Measurements from ENCODE around the gene PRSS36.

PRSS36 gene

GRCh38 chr16:31135535-31136286 lies 14.2 kb downstream of the PRSS36 start, which contains the start of gene PRSS8:
PRSS8 (minus strand) TSS chr16:31135727; CDS start chr16:31135498, 229 bp downstream.
- TF ChIP-seq, protein P1, sequence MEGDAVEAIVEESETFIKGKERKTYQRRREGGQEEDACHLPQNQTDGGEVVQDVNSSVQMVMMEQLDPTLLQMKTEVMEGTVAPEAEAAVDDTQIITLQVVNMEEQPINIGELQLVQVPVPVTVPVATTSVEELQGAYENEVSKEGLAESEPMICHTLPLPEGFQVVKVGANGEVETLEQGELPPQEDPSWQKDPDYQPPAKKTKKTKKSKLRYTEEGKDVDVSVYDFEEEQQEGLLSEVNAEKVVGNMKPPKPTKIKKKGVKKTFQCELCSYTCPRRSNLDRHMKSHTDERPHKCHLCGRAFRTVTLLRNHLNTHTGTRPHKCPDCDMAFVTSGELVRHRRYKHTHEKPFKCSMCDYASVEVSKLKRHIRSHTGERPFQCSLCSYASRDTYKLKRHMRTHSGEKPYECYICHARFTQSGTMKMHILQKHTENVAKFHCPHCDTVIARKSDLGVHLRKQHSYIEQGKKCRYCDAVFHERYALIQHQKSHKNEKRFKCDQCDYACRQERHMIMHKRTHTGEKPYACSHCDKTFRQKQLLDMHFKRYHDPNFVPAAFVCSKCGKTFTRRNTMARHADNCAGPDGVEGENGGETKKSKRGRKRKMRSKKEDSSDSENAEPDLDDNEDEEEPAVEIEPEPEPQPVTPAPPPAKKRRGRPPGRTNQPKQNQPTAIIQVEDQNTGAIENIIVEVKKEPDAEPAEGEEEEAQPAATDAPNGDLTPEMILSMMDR (IDR thresholded peaks at IDR 0.05; ENCODE audit: control extremely low read depth, extremely low read depth, low read depth, missing control alignments) = no peak
- CTCF ChIA-PET = interaction anchor here (1.0 to 1.1 kb wide), 3 partner anchors 21 to 151 kb away, joined by 3 read pairs; partner anchors contain the start of gene HSD3B7
- no peak for DNase-seq (ENCODE audit: extremely low spot score)
- POLR2A ChIA-PET = interaction anchor here (1.7 kb wide), 1 partner anchor 45 kb away, joined by 6 read pairs; the partner anchor contains the start of gene FUS

DNA sequence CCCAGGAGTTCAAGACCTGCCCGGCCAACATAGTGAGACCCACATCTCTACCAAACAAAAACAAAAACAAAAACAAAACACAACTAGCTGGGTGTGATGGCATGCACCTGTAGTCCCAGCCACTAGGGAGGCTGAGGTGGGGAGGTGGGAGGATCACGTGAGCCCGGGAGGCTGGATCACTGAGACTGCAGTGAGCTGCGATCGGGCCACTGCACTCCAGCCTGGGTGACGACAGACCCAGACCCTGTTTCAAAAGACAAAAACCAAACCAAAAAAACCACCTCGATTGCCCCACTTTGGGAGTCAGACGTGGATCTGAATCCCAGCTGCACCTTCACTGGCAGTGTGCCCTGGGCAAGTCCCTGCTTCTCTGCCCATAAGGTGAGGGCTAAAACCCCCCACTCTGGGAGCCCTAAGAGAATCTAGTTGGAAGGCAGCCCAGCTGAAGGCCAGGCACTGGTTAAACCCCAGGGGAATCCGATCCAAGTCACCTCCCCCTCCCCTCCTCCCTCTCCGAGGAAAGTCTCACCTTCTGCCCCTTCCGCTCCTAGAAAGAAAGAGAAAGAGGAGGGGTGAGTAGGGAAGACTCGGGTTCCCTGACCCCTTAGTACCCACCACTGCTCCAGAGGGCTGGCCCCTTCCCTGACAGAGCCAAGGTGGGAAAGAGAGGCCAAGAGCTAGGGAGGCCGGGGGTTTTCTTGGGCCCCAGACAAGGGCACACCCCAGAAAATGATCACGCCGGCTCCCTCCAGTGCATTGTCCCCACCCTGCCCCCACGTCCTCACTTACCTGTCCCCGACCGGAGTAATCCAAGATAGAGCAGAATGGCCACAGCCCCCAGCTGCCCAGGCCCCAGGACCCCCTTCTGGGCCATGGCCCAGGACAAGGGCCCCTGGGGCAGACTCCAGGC lies 15.0 kb downstream of the PRSS36 start:
- no peak for DNase-seq (ENCODE audit: extremely low spot score)
- ChIA-PET CTCF (interaction anchor here (1.0 to 1.9 kb wide), 4 partner anchors 8 to 25 kb away, joined by 3 to 6 read pairs (median 4); no protein-coding TSS in a partner anchor), POLR2A (interaction anchor here (0.5 to 1.7 kb wide), 3 partner anchors 45 to 119 kb away, joined by 3 to 6 read pairs (median 4); partner anchors contain the start of gene FUS)
- TF ChIP-seq, protein P1 (IDR thresholded peaks at IDR 0.05; ENCODE audit: control extremely low read depth, extremely low read depth, low read depth, missing control alignments) = no peak

DNA sequence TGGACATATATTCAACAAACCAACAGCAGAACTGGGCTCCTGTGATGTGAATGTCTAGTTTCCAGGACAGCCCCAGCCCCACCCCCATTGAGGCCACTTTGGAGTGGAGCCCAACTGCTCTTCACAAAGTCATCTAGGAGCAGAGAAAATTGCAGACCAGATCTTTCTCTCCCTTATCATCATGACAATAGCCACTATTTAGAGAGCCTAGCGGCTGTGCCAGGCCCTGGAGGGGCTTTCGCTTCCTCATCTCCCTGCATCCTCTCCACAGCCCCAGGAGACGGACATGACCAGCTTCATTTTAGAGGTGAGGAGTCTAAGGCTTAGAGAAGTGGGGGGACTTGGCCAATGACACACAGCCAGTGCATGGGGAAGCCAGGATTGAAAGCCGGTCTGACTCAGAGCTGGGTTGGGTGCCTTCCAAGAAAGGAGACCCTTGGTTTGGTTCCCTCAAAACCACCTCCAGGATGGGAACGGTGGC lies 15.7 kb downstream of the PRSS36 start:
- TF ChIP-seq, protein P1 (IDR thresholded peaks at IDR 0.05; ENCODE audit: control extremely low read depth, extremely low read depth, low read depth, missing control alignments) = no peak
- POLR2A ChIA-PET = interaction anchor here (0.5 kb wide), 1 partner anchor 50 kb away, joined by 3 read pairs; no protein-coding TSS in a partner anchor
- DNase-seq (ENCODE audit: extremely low spot score) = no peak
- CTCF ChIA-PET = interaction anchor here (1.6 to 1.9 kb wide), 2 partner anchors 8 to 13 kb away, joined by 5 to 6 read pairs; no protein-coding TSS in a partner anchor

DNA sequence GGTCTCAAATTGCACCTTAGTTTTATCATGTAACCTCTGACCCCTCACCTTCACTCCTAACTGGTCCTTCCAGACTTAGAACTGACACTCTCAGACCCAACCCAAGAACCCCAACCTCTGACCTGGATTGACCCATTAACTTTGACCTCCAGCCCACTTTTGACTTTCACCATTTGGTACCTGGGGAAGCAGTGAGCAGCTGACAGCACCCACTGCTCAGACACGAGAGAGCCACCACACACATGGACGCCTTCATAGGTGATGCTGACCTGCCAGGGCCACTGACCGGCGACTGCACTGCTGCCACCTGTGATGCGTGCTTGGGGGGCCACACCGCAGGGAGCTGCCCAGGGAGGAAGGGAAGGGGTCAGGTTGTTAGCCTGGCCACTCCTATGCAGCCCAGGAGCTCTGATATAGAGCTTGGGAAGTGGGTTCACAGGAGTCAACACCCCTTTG lies 16.8 kb downstream of the PRSS36 start:
- ChIA-PET CTCF (interaction anchor here (1.0 to 1.9 kb wide), 2 partner anchors 9 to 14 kb away, joined by 3 to 6 read pairs; no protein-coding TSS in a partner anchor), POLR2A (interaction anchor here (1.6 kb wide), 1 partner anchor 16 kb away, joined by 5 read pairs; the partner anchor contains the start of gene KAT8)
- no peak for DNase-seq (ENCODE audit: extremely low spot score)
- TF ChIP-seq, protein P1 (IDR thresholded peaks at IDR 0.05; ENCODE audit: control extremely low read depth, extremely low read depth, low read depth, missing control alignments) = no peak

GRCh38 chr16:31132303-31132979 lies 17.4 kb downstream of the PRSS36 start:
- POLR2A ChIA-PET = interaction anchor here (0.8 to 1.6 kb wide), 2 partner anchors 11 to 15 kb away, joined by 3 to 5 read pairs; partner anchors contain the start of gene KAT8
- TF ChIP-seq, protein P1 (IDR thresholded peaks at IDR 0.05; ENCODE audit: control extremely low read depth, extremely low read depth, low read depth, missing control alignments) = no peak
- CTCF ChIA-PET = interaction anchor here (1.0 to 8.5 kb wide), 4 partner anchors 9 to 148 kb away, joined by 3 to 68 read pairs (median 4); partner anchors contain the start of gene HSD3B7
- no peak for DNase-seq (ENCODE audit: extremely low spot score)
